HepG2 (cell line): Measurements from ENCODE around the gene LAMC1.

Experiments used
- ZFP62 ChIP-seq: sonication (generic); formaldehyde crosslinking; IDR thresholded peaks from 2 replicates; pipeline ENCODE4 v1.4.0; 2020; ENCODE audit warnings: missing genetic modification reagents
- TF ChIP-seq, protein P1 (sequence below): IDR thresholded peaks from 2 replicates; pipeline ENCODE4 v1.6.1; 2012; ENCODE audit warnings: low read length, improper control_type of control experiment

DNA sequence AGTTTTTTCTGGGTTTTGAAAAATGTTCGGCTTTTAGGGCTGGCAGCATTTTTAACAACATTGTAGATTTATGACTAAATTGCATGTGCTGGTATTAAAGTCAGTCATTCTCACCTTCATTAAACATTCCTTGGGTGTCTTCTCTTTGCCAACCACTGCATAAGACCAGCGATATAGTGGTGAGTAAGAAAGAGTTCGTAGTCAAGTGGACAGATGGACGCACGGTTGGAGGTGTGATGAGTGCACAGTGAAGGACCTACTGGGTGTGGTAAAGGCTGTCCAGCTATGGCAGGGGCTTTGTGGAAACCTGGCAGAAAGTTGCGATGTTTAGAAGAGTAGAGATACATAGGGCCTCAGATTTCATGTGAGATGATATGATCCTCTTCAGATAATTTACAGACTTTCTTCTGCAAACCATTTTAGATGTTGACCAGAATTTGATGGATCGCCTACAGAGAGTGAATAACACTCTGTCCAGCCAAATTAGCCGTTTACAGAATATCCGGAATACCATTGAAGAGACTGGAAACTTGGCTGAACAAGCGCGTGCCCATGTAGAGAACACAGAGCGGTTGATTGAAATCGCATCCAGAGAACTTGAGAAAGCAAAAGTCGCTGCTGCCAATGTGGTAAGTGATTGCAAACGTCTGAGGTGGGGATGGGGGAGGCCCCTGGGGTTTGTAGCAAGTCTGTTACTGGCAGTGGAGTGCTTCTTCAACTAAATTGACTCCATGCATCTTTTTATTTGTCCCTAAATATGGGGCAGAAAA is 106.9 kb downstream of the LAMC1 start:
- TF ChIP-seq, protein P1, sequence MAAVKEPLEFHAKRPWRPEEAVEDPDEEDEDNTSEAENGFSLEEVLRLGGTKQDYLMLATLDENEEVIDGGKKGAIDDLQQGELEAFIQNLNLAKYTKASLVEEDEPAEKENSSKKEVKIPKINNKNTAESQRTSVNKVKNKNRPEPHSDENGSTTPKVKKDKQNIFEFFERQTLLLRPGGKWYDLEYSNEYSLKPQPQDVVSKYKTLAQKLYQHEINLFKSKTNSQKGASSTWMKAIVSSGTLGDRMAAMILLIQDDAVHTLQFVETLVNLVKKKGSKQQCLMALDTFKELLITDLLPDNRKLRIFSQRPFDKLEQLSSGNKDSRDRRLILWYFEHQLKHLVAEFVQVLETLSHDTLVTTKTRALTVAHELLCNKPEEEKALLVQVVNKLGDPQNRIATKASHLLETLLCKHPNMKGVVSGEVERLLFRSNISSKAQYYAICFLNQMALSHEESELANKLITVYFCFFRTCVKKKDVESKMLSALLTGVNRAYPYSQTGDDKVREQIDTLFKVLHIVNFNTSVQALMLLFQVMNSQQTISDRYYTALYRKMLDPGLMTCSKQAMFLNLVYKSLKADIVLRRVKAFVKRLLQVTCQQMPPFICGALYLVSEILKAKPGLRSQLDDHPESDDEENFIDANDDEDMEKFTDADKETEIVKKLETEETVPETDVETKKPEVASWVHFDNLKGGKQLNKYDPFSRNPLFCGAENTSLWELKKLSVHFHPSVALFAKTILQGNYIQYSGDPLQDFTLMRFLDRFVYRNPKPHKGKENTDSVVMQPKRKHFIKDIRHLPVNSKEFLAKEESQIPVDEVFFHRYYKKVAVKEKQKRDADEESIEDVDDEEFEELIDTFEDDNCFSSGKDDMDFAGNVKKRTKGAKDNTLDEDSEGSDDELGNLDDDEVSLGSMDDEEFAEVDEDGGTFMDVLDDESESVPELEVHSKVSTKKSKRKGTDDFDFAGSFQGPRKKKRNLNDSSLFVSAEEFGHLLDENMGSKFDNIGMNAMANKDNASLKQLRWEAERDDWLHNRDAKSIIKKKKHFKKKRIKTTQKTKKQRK: no peak
- no peak for TF ChIP-seq ZFP62 (CRISPR knock-in tag)
